Esophagus muscularis mucosa (tissue), 4 donors: ENCODE results near the gene GALNTL6. TPM values are rescaled to one million over a fixed set of nuclear protein-coding genes. Genes with fewer than 3 reads are reported as not detected.
A peak's percentile ranks its signal among the peaks of the same experiment; 100 is the strongest.

Experiments used
- DNase-seq: peaks from one replicate; pipeline ENCODE4 v3.0.0-alpha.2; 2017; ENCODE audit errors: extremely low spot score
- H3K27ac ChIP-seq, 4 donors: fragments of 200-600 bp; sonication (generic); replicated peaks in 1 of 4; 1 replicate in 3 of 4; 2 replicates in 1 of 4; pipeline ENCODE4 v1.5.1; 2016 to 2019; ENCODE audit warnings: mild to moderate bottlenecking in 1 of 4
- H3K27me3 ChIP-seq, 4 donors: fragments of 200-600 bp; sonication (generic); one replicate each; pipeline versions ENCODE4 v1.5.1 to v1.6.0; 2016 to 2019
- H3K36me3 ChIP-seq, 4 donors: fragments of 200-600 bp; sonication (generic); one replicate each; pipeline ENCODE4 v1.5.1; 2016 to 2019
- H3K4me1 ChIP-seq, 4 donors: fragments of 200-600 bp; sonication (generic); one replicate each; pipeline ENCODE4 v1.5.1; 2016 to 2019
- H3K4me3 ChIP-seq, 4 donors: fragments of 200-600 bp; sonication (generic); 1 replicate in 2 of 4; 2 replicates in 2 of 4; pipeline ENCODE4 v1.5.1; 2016 to 2019; ENCODE audit warnings: mild to moderate bottlenecking in 4 of 4, moderate library complexity in 1 of 4
- H3K9me3 ChIP-seq, 4 donors: fragments of 200-600 bp; sonication (generic); 1 replicate in 3 of 4; 2 replicates in 1 of 4; pipeline ENCODE4 v1.5.1; 2016 to 2019
- EP300 ChIP-seq: sonication (generic); formaldehyde crosslinking; IDR thresholded peaks from one replicate; pipeline ENCODE4 v1.6.1; 2017; ENCODE audit warnings: antibody characterized with exemption
- POLR2A ChIP-seq: fragments of 450-650 bp; IDR thresholded peaks from one replicate; pipeline ENCODE4 v1.6.1; 2017; ENCODE audit warnings: antibody characterized with exemption, moderate library complexity, mild to moderate bottlenecking, low read depth
- POLR2AphosphoS5 ChIP-seq, 2 donors: sonication (generic); formaldehyde crosslinking; IDR thresholded peaks; one replicate each; pipeline ENCODE4 v1.6.1; 2017; ENCODE audit warnings: antibody characterized with exemption in 2 of 2
- WGBS: methylation state at CpG from one replicate; pipeline ENCODE4 v1.1.5; 2018; 5-methylcytosine and 5-hydroxymethylcytosine counted together
- intact Hi-C: fragments of 100-400 bp; cut with DNase I; formaldehyde crosslinking; loops from one replicate; pipeline ENCODE4 v1.15.1; 2023
- total RNA-seq, 4 donors: library from RNA; depleted of rRNA; stranded (reverse); fragments of >200 nt; gene quantifications; one replicate each; pipeline versions ENCODE4 v1.1.0 to v1.2.1, GENCODE V29; 2016
- TF ChIP-seq, protein P1 (sequence below), 3 experiments: fragments of 200-600 bp in 2 of 3; fragments of 450-650 bp in 1 of 3; sonication (generic) in 2 of 3; IDR thresholded peaks; one replicate each; pipeline ENCODE4 v1.5.1; 2017 to 2019; ENCODE audit warnings: antibody characterized with exemption in 3 of 3, mild to moderate bottlenecking in 2 of 3, moderate library complexity in 1 of 3

The GALNTL6 gene
- total RNA-seq, 4 donors from 2014 or later, result 0.33 to 0.42 TPM; not detected in 2

DNA sequence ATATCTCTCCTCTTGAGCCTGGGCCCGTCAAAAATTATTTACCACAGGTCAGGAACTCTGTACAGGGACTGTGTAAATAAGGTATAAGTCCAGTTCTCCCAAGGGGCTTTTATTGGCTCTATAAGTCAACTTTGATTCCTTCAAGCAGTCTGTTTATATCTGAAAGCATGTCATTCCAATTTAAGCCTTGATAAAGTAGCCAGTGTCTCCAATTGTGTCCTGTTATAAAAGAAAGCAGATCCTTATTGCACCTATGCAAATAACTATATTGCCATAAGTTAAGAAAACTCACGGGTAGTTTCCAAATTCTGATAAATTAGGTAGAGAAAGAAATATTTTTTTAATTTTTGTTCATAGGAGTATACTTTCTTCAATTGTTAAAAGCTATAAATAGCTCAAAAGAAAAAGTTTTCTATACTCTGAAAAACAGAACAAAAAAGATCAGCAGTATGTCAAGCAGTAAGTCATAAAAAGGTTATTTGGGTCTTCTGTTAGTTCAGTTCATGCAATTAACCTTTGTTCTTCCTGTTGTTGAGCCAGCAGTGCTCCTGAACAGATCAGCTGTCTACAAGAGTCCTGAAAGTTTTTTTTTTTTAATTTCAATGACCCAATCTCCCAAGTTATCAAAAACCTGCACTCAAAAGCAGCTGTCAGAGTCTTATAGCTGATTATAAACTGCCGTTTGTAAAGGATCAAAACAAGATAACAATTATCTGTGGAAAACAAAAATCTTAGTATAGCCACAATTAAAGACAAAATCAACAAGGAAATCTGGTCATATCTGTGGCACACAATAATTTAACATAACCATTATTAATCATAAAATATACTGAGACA lies 1177.0 kb downstream of the GALNTL6 start:
- Histone ChIP-seq H3K4me3 (no peak overlapping the region), H3K9me3 (peaks cover 0 to 10% (median 6%) of the 10 kb centered on the region in 4 donors), H3K4me1 (no peaks in the 10 kb centered on the region), H3K27me3 (no peaks in the 10 kb centered on the region), H3K36me3 (no peaks in the 10 kb centered on the region), H3K27ac (no peak overlapping the region)
- no peak for TF ChIP-seq EP300
- no peak for TF ChIP-seq POLR2A
- TF ChIP-seq, protein P1, sequence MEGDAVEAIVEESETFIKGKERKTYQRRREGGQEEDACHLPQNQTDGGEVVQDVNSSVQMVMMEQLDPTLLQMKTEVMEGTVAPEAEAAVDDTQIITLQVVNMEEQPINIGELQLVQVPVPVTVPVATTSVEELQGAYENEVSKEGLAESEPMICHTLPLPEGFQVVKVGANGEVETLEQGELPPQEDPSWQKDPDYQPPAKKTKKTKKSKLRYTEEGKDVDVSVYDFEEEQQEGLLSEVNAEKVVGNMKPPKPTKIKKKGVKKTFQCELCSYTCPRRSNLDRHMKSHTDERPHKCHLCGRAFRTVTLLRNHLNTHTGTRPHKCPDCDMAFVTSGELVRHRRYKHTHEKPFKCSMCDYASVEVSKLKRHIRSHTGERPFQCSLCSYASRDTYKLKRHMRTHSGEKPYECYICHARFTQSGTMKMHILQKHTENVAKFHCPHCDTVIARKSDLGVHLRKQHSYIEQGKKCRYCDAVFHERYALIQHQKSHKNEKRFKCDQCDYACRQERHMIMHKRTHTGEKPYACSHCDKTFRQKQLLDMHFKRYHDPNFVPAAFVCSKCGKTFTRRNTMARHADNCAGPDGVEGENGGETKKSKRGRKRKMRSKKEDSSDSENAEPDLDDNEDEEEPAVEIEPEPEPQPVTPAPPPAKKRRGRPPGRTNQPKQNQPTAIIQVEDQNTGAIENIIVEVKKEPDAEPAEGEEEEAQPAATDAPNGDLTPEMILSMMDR (IDR thresholded peaks at IDR 0.05), result no peak
- no peak for TF ChIP-seq POLR2AphosphoS5 (IDR thresholded peaks at IDR 0.05)
- DNase-seq, result no peak
- intact Hi-C loops, result no loop called here
- 71% methylated on average over 3 of the region's 3 CpGs for WGBS

DNA sequence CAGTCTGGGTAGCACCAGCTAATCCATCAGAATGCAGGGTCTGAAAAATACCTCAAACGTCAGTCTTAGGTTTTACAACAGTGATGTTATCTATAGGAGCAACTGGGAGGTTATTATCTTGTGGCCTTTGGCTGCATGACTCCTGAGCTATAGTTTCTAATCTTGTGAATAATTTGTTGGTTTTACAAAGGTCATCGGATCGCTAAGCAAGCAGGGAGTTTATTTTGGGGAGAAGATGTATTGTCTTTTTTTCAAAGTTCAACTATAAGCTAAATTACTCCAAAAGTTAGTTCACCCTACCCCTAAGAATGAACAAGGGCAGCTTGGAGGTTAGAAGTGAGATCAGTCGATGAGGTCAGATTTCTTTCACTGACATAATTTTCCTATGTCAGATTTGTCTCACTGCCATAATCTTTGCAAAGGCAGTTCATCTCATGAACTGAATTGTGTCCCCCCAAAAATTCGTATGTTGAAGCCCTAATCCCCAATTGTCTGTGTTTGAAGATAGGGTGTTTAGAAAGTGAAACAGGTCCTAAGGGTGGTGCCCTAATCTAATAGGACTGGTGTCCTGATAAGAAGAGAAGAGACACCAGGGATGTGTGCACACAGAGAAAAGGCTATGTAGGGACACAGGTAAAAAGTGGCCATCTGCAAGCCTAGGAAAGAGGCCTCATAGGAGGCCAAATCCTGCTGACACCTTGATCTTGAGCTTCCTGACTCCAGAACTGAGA lies 1179.6 kb downstream of the GALNTL6 start:
- Histone ChIP-seq H3K27me3 (no peaks in the 10 kb centered on the region), H3K27ac (no peak overlapping the region), H3K4me3 (no peak overlapping the region), H3K9me3 (peaks cover 0 to 10% (median 6%) of the 10 kb centered on the region in 4 donors), H3K36me3 (no peaks in the 10 kb centered on the region), H3K4me1 (peaks cover 0 to 3% (median 0%) of the 10 kb centered on the region in 4 donors)
- DNase-seq, result no peak
- TF ChIP-seq, protein P1 (IDR thresholded peaks at IDR 0.05), result no peak
- no peak for TF ChIP-seq POLR2AphosphoS5 (IDR thresholded peaks at IDR 0.05)
- intact Hi-C loops, result no loop called here
- 87% methylated on average over 5 of the region's 5 CpGs for WGBS

DNA sequence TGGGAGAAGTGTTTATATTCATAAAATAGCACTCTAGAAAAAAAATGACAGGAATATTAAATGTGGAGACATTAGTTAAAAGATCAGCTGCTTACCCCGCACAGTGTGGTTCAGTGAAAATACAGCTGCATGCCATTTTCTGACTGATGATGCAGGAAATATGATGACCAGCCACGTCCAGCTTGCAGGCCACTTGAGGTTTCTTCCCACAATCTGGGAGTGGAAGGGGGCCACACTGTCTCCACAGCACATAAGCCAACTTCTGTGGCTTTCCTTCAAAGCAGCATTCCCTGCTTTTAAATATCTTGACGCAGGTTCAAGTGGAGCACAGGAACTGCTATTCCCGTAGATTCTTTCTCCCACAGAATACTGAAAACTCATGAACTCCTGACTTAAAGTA lies 1182.0 kb downstream of the GALNTL6 start:
- 68% methylated on average over 4 of the region's 4 CpGs for WGBS
- intact Hi-C loops, result no loop called here
- DNase-seq, result peak; percentile 42
- no peak for TF ChIP-seq POLR2AphosphoS5 (IDR thresholded peaks at IDR 0.05)
- no peak for TF ChIP-seq EP300
- no peak for TF ChIP-seq POLR2A
- TF ChIP-seq, protein P1 (IDR thresholded peaks at IDR 0.05), result no peak
- no peak overlapping the region for H3K4me3 ChIP-seq
- H3K27me3 ChIP-seq, result no peaks in the 10 kb centered on the region
- H3K27ac ChIP-seq, result no peak overlapping the region
- H3K36me3 ChIP-seq, result no peaks in the 10 kb centered on the region
- H3K4me1 ChIP-seq, result peaks cover 0 to 7% (median 4%) of the 10 kb centered on the region in 4 donors
- H3K9me3 ChIP-seq, result no peaks in the 10 kb centered on the region

DNA sequence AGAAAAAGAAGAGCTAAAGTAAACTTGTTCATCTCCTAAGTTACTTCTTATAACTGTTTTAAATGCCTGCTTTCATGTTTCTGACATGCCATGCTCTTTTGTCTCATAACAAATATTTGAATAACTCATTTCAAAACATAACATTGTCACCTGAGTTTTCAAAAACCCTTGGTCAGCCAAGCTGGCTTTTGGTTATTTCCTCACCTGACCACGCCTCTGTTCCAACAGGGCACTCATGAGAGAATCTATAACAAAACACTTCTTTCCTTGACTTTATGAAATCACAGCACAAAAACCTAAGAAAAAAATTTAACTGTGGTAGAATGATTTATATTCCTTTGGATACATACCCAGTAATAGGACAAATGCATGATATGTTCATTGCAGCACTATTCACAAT lies 1182.5 kb downstream of the GALNTL6 start:
- Histone ChIP-seq H3K9me3 (no peaks in the 10 kb centered on the region), H3K4me1 (peaks cover 0 to 7% (median 4%) of the 10 kb centered on the region in 4 donors), H3K4me3 (no peak overlapping the region), H3K27ac (no peak overlapping the region), H3K27me3 (no peaks in the 10 kb centered on the region), H3K36me3 (no peaks in the 10 kb centered on the region)
- intact Hi-C loops, result no loop called here
- TF ChIP-seq POLR2AphosphoS5 (IDR thresholded peaks at IDR 0.05), result no peak
- TF ChIP-seq POLR2A, result no peak
- TF ChIP-seq, protein P1 (IDR thresholded peaks at IDR 0.05), result no peak
- no peak for TF ChIP-seq EP300
- peak; percentile 0 for DNase-seq
- 92% methylated on average over 1 of the region's 1 CpG for WGBS
